Measurements from ENCODE around the gene BCL2L1.

DNA sequence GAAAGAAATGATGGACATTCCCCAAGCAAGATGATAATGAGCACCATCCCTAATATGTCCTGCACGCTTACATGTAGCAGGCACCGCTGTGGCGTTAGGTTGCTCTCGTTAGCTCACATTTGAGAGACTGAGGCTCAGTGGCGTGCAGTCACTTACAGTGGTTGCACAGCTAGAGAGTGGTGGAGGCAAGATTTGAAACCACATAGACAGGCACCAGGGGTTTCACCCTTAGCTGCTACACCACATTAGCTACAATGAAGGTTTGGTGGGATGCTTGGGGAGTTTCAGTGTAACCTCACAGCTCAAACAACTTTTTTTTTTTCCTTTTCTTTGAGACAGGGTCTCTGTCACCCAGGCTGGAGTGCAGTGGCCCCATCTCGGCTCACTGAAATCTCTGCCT, 81.3 kb downstream of the BCL2L1 start:
- TF ChIP-seq EZH2phosphoT487 (IDR thresholded peaks at IDR 0.05; ENCODE audit: insufficient read depth, low read depth), result no peak
- no peak for TF ChIP-seq EZH2 (IDR thresholded peaks at IDR 0.05; ENCODE audit: insufficient read depth, poor library complexity, severe bottlenecking)
